GM12878 (cell line): ENCODE data around the gene PLXND1. TPM values are rescaled to one million over a fixed set of nuclear protein-coding genes. Genes with fewer than 3 reads are reported as not detected.

Experiments
- ATAC-seq: fragments of 200-7000 bp; cut with Tn5 transposase; 3 replicates; pipeline ENCODE4 v1.9.1; 2020; ENCODE audit warnings: mild to moderate bottlenecking, moderate library complexity
- BruUV-seq: library from RNA; stranded (reverse); fragments of 400-500 nt; replicated peaks from 2 replicates; lab custom pipeline; 2021; lab: Mats Ljungman, UMichigan
- CTCF ChIA-PET: fragments of 300-600 bp; sonication (Branson Sonifier 250); formaldehyde crosslinking; extraction: SDS; loops from one replicate; lab custom pipeline; 2021; ENCODE audit warnings: inconsistent platforms; lab: Yijun Ruan, JAX
- POLR2A ChIA-PET: fragments of 350-600 bp; formaldehyde crosslinking; extraction: SDS; loops from one replicate; lab custom pipeline; 2021; ENCODE audit warnings: inconsistent platforms; lab: Charles Lee
- RAD21 ChIA-PET: fragments of 300-600 bp; sonication (Branson Sonifier 250); formaldehyde crosslinking; loops from one replicate; lab custom pipeline; 2023; ENCODE audit warnings: antibody characterized with exemption; ENCODE audit not compliant: unreplicated experiment; lab: Charles Lee
- SMC1A ChIA-PET: fragments of 300-600 bp; sonication (Branson Sonifier 250); formaldehyde crosslinking; loops from one replicate; lab custom pipeline; 2023; ENCODE audit not compliant: unreplicated experiment, uncharacterized antibody; lab: Charles Lee
- DNase-seq: peaks from one replicate; pipeline ENCODE4 v3.0.0-alpha.2; 2011; ENCODE audit warnings: low read depth, low spot score
- FAIRE-seq: peaks from 3 replicates; lab custom pipeline; 2011; peaks lifted over from hg19 to GRCh38; lab: Jason Lieb, UNC
- H2AFZ ChIP-seq: 2 replicates; pipeline ENCODE4 v1.6.0; 2011; ENCODE audit warnings: low read depth, low read length, control low read depth; ENCODE audit not compliant: control insufficient read depth
- H3K27ac ChIP-seq: 2 replicates; pipeline ENCODE4 v1.5.1; 2011; ENCODE audit warnings: control low read depth; ENCODE audit not compliant: control insufficient read depth, insufficient read depth
- H3K27me3 ChIP-seq, 2 experiments: replicated peaks in 1 of 2; 2 replicates each; pipeline versions ENCODE4 v1.6.0 to v1.6.1; 2011; ENCODE audit warnings: low read length in 1 of 2; ENCODE audit not compliant: control insufficient read depth in 2 of 2, insufficient read depth in 2 of 2
- H3K36me3 ChIP-seq, 2 experiments: 2 replicates each; pipeline ENCODE4 v1.5.1; 2011; ENCODE audit warnings: low read length in 1 of 2; ENCODE audit not compliant: control insufficient read depth in 2 of 2, insufficient read depth in 2 of 2
- H3K4me1 ChIP-seq: 2 replicates; pipeline ENCODE4 v1.6.1; 2011; ENCODE audit warnings: mild to moderate bottlenecking, low read length, moderate library complexity, mixed read lengths; ENCODE audit not compliant: control insufficient read depth, insufficient read depth
- H3K4me2 ChIP-seq: 2 replicates; pipeline ENCODE4 v1.6.0; 2011; ENCODE audit warnings: control low read depth; ENCODE audit not compliant: control insufficient read depth, insufficient read depth
- H3K4me3 ChIP-seq: fragments of 200-600 bp; sonication (generic); 2 replicates; pipeline ENCODE4 v1.5.1; 2016
- H3K79me2 ChIP-seq: 2 replicates; pipeline ENCODE4 v1.6.0; 2011; ENCODE audit warnings: low read length; ENCODE audit not compliant: control insufficient read depth, insufficient read depth
- H3K9ac ChIP-seq: 2 replicates; pipeline ENCODE4 v1.8.0; 2011; ENCODE audit warnings: low read length, control low read depth, mixed read lengths; ENCODE audit not compliant: control insufficient read depth, insufficient read depth
- H3K9me3 ChIP-seq: replicated peaks from 3 replicates; pipeline ENCODE4 v1.5.1; 2011; ENCODE audit warnings: mild to moderate bottlenecking, low read length; ENCODE audit not compliant: control insufficient read depth, insufficient read depth
- H4K20me1 ChIP-seq: 2 replicates; pipeline ENCODE4 v1.6.0; 2011; ENCODE audit not compliant: control insufficient read depth, insufficient read depth
- NBN ChIP-seq: fragments of 450-650 bp; IDR thresholded peaks from 2 replicates; pipeline ENCODE4 v1.6.1; 2016
- POLR2AphosphoS2 ChIP-seq: IDR thresholded peaks from 2 replicates; pipeline ENCODE4 v1.6.1; 2011; ENCODE audit warnings: low read depth, mild to moderate bottlenecking, low read length, improper control_type of control experiment, moderate library complexity
- STAT1 ChIP-seq: fragments of 450-650 bp; conservative IDR thresholded peaks from 2 replicates; pipeline ENCODE4 v1.6.1; 2014; ENCODE audit warnings: antibody characterized with exemption, mild to moderate bottlenecking
- ZBTB4 ChIP-seq: fragments of 450-650 bp; formaldehyde crosslinking; IDR thresholded peaks from 2 replicates; pipeline ENCODE4 v1.4.0; 2022; ENCODE audit warnings: mild to moderate bottlenecking, moderate library complexity
- WGBS: methylation state at CpG from one replicate; pipeline ENCODE4 v1.1.6; 2016; ENCODE audit warnings: low lambda C conversion rate; ENCODE audit not compliant: insufficient replicate concordance, insufficient coverage; ENCODE audit errors: missing lambda C conversion rate; 5-methylcytosine and 5-hydroxymethylcytosine counted together
- in situ Hi-C: fragments of 300-500 bp; cut with MboI; formaldehyde crosslinking; loops from 9 replicates; pipeline ENCODE4 v1.14.3; 2018; ENCODE audit warnings: mixed read lengths
- intact Hi-C: fragments of 100-400 bp; cut with micrococcal nuclease; formaldehyde crosslinking; loops from one replicate; pipeline ENCODE4 v1.14.2; 2022; ENCODE audit not compliant: unreplicated experiment
- polyA plus RNA-seq, 11 experiments: library from polyadenylated mRNA; depleted of rRNA in 4 of 11; unstranded in 6 of 11; stranded (reverse) in 5 of 11; fragments of >200 nt; fragmentation: Nextera tagmentation in 4 of 11; fragmentation: Illumina TruSeq in 1 of 11; extraction: Ambion mirVana in 4 of 11; extraction: Trizol in 1 of 11; gene quantifications; 1 replicate in 1 of 11; 2 replicates in 10 of 11; pipeline versions ENCODE4 v1.2.1 to v1.2.3, GENCODE V29; 2011 to 2016; ENCODE audit warnings: inconsistent platforms in 2 of 11, missing spikeins in 2 of 11, low read depth in 1 of 11
- total RNA-seq, 4 experiments: library from RNA; depleted of rRNA in 3 of 4; stranded (reverse); fragments of >200 nt in 3 of 4; fragmentation: Illumina TruSeq in 1 of 4; extraction: Trizol in 1 of 4; gene quantifications; 2 replicates each; pipeline versions ENCODE4 v1.2.1 to v1.2.3, GENCODE V29; 2013 to 2021

The PLXND1 gene
- total and polyA plus RNA-seq, 10 of the 15 experiments (the other 5 are each of a cell fraction or from before 2014, with no cell fraction given) = 0.01 to 2.3 (median 0.72) TPM; not detected in 7

GRCh38 chr3:129528589-129529100 is 77.8 kb downstream of the PLXND1 start, which contains the start of gene RHO:
TSS of gene RHO (plus strand) at chr3:129528639. CDS start at chr3:129528734, 95 bp downstream.
- POLR2A ChIA-PET = no interaction called here
- intact Hi-C loops (no loop called here), in situ Hi-C loops (no loop called here)
- H3K9me3 ChIP-seq = no peaks in the 10 kb centered on the region
- H3K9ac ChIP-seq = no peak within 1 kb of the TSS
- CTCF ChIA-PET = interaction anchor here (2.1 kb wide), 1 partner anchor 405 kb away, joined by 4 read pairs; no protein-coding TSS in a partner anchor
- ATAC-seq = no peak
- TF ChIP-seq NBN (no peak), POLR2AphosphoS2 (no peak), STAT1 (no peak), ZBTB4 (CRISPR knock-in tag) (no peak)
- H2AFZ ChIP-seq = no peak within 1 kb of the TSS
- no peaks in the 10 kb centered on the region for H3K27me3 ChIP-seq
- SMC1A ChIA-PET = no interaction called here
- no peak for DNase-seq
- no peaks in the 10 kb centered on the region for H3K36me3 ChIP-seq
- no TSS peak for BruUV-seq
- RAD21 ChIA-PET = no interaction called here
- H4K20me1 ChIP-seq = no peaks in the 10 kb centered on the region
- no peak for FAIRE-seq
- no peaks in the 10 kb centered on the region for H3K79me2 ChIP-seq
- H3K4me3 ChIP-seq = no peak within 1 kb of the TSS
- H3K27ac ChIP-seq = no peak within 1 kb of the TSS
- H3K4me1 ChIP-seq = peaks cover 12% of the 10 kb centered on the region
- no peak within 1 kb of the TSS for H3K4me2 ChIP-seq
- WGBS = 66% methylated on average over 18 of the region's 18 CpGs
